Measurements from ENCODE around the gene MLLT1.

MLLT1 gene

GRCh38 chr19:6239871-6240676 is 39.7 kb downstream of the MLLT1 start:
- no peak for DNase-seq (ENCODE audit: low read depth)
- no peak overlapping the region for H3K4me3 ChIP-seq (ENCODE audit: low read depth, low read length)

GRCh38 chr19:6239401-6239844 is 40.4 kb downstream of the MLLT1 start:
- DNase-seq (ENCODE audit: low read depth) = no peak
- no peak overlapping the region for H3K4me3 ChIP-seq (ENCODE audit: low read depth, low read length)

- no peak for DNase-seq (ENCODE audit: low read depth)
- no peak overlapping the region for H3K4me3 ChIP-seq (ENCODE audit: low read depth, low read length)
These were observed 41.0 kb downstream of the MLLT1 start for GRCh38 chr19:6238643-6239281.

GRCh38 chr19:6238256-6238642 is 41.5 kb downstream of the MLLT1 start:
- no peak for DNase-seq (ENCODE audit: low read depth)
- H3K4me3 ChIP-seq (ENCODE audit: low read depth, low read length) = no peak overlapping the region

GRCh38 chr19:6236310-6237291 is 43.2 kb downstream of the MLLT1 start:
- no peak for DNase-seq (ENCODE audit: low read depth)
- H3K4me3 ChIP-seq (ENCODE audit: low read depth, low read length) = no peak overlapping the region

- no peak for DNase-seq (ENCODE audit: low read depth)
- no peak overlapping the region for H3K4me3 ChIP-seq (ENCODE audit: low read depth, low read length)
These were observed 44.5 kb downstream of the MLLT1 start for GRCh38 chr19:6235031-6235951.

GRCh38 chr19:6234527-6234926 is 45.2 kb downstream of the MLLT1 start:
- DNase-seq (ENCODE audit: low read depth) = no peak
- no peak overlapping the region for H3K4me3 ChIP-seq (ENCODE audit: low read depth, low read length)

GRCh38 chr19:6233827-6234511 is 45.8 kb downstream of the MLLT1 start:
- H3K4me3 ChIP-seq (ENCODE audit: low read depth, low read length) = no peak overlapping the region
- no peak for DNase-seq (ENCODE audit: low read depth)

- DNase-seq (ENCODE audit: low read depth) = no peak
- no peak overlapping the region for H3K4me3 ChIP-seq (ENCODE audit: low read depth, low read length)
These were observed 46.5 kb downstream of the MLLT1 start for GRCh38 chr19:6233056-6233826.

- H3K4me3 ChIP-seq (ENCODE audit: low read depth, low read length) = no peak overlapping the region
- DNase-seq (ENCODE audit: low read depth) = peak; percentile 71
These were observed 47.1 kb downstream of the MLLT1 start for GRCh38 chr19:6232601-6233055.

GRCh38 chr19:6230991-6231448 is 48.8 kb downstream of the MLLT1 start:
- no peak overlapping the region for H3K4me3 ChIP-seq (ENCODE audit: low read depth, low read length)
- no peak for DNase-seq (ENCODE audit: low read depth)

- H3K4me3 ChIP-seq (ENCODE audit: low read depth, low read length) = no peak overlapping the region
- DNase-seq (ENCODE audit: low read depth) = no peak
These were observed 49.6 kb downstream of the MLLT1 start for GRCh38 chr19:6229951-6230712.

GRCh38 chr19:6229216-6229913 is 50.4 kb downstream of the MLLT1 start:
- H3K4me3 ChIP-seq (ENCODE audit: low read depth, low read length) = no peak overlapping the region
- no peak for DNase-seq (ENCODE audit: low read depth)

GRCh38 chr19:6228551-6229215 is 51.1 kb downstream of the MLLT1 start:
- DNase-seq (ENCODE audit: low read depth) = no peak
- H3K4me3 ChIP-seq (ENCODE audit: low read depth, low read length) = no peak overlapping the region

GRCh38 chr19:6227936-6228325 is 51.8 kb downstream of the MLLT1 start:
- no peak overlapping the region for H3K4me3 ChIP-seq (ENCODE audit: low read depth, low read length)
- no peak for DNase-seq (ENCODE audit: low read depth)

Measured in skeletal muscle cell (primary cell).